ENCODE measurements around the gene SCYGR4.
"Not testable (repeated sequence)": the region's sequence is repeated elsewhere in the genome, so short reads cannot be mapped to it uniquely, and the experiment has no call there.

The SCYGR4 gene

DNA sequence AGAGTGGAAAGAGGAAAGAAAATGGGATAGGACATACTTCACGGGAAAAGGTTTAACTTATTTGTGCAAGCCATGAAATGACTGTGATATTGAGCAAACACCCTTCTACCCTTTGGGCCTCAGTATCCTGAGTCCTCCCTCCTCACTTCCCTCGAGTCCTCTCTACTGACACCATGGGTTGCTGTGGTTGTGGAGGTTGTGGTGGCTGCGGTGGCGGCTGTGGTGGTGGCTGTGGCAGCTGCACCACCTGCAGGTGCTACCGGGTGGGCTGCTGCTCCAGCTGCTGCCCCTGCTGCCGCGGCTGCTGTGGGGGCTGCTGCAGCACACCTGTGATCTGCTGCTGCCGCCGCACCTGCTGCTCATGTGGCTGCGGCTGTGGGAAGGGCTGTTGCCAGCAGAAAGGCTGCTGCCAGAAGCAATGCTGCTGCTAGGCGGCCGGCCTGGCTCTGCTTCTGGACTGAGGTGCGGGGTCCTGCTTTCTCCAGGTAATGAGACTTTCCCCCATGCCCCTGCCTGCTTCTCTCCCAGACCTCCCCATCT is 49.4 kb downstream of the SCYGR4 start, which contains the start of gene SCYGR5:
SCYGR5 (plus strand) TSS at position 174 of the 540 bp plus-strand sequence; CDS start at position 174, 0 bp downstream.
- DNase-seq (ENCODE audit: low read depth in 2 of 2): not testable (repeated sequence)

All from fibroblast of skin of left biceps (primary cell).